22Rv1 (cell line): ENCODE results near the gene BCKDHB.

Source experiments
- H3K27ac ChIP-seq: fragments of 450-650 bp; 2 replicates; pipeline ENCODE4 v1.5.1; 2017
- CTCF ChIP-seq: fragments of 450-650 bp; IDR thresholded peaks from 2 replicates; pipeline ENCODE4 v1.5.1; 2017; ENCODE audit warnings: mild to moderate bottlenecking
- ZFX ChIP-seq: fragments of 450-650 bp; IDR thresholded peaks from 2 replicates; pipeline ENCODE4 v1.6.1; 2017; ENCODE audit warnings: antibody characterized with exemption, borderline replicate concordance

BCKDHB gene

GRCh38 chr6:80380566-80380965 is 274.1 kb downstream of the BCKDHB start:
- TF ChIP-seq ZFX (no peak), CTCF (no peak)
- H3K27ac ChIP-seq: no peak overlapping the region

- TF ChIP-seq ZFX: no peak
- TF ChIP-seq CTCF: no peak
- H3K27ac ChIP-seq: no peak overlapping the region
These were observed 276.3 kb downstream of the BCKDHB start for GRCh38 chr6:80382811-80383210.

GRCh38 chr6:80388507-80388906 is 282.0 kb downstream of the BCKDHB start:
- no peak overlapping the region for H3K27ac ChIP-seq
- TF ChIP-seq CTCF: no peak
- no peak for TF ChIP-seq ZFX
